ENCODE measurements around the gene OCRL. TPM values are rescaled to one million over a fixed set of nuclear protein-coding genes. Genes with fewer than 3 reads are reported as not detected.
A peak's percentile ranks its signal among the peaks of the same experiment; 100 is the strongest.

The OCRL gene
- total RNA-seq, 1 donor from 2014 or later: 12.3 TPM

GRCh38 chrX:129634541-129634940 lies 94.5 kb downstream of the OCRL start:
- DNase-seq (ENCODE audit: low spot score): no peak

GRCh38 chrX:129636175-129636681 lies 96.2 kb downstream of the OCRL start:
- DNase-seq (ENCODE audit: low spot score): no peak

- peak; percentile 62 for DNase-seq (ENCODE audit: low spot score)
Observed at GRCh38 chrX:129637217-129638109, 97.4 kb downstream of the OCRL start.

- DNase-seq (ENCODE audit: low spot score): no peak
Observed at GRCh38 chrX:129638917-129639316, 98.9 kb downstream of the OCRL start.

GRCh38 chrX:129640737-129641136 lies 100.7 kb downstream of the OCRL start:
- no peak for DNase-seq (ENCODE audit: low spot score)

GRCh38 chrX:129641469-129641868 lies 101.4 kb downstream of the OCRL start:
- DNase-seq (ENCODE audit: low spot score): no peak

- DNase-seq (ENCODE audit: low spot score): no peak
Observed at GRCh38 chrX:129641941-129642340, 101.9 kb downstream of the OCRL start.

Other genes with a start within 250 kb of the OCRL start
- 81.9 TPM for gene SMARCA1, start 16.8 kb upstream of the OCRL start, total RNA-seq (ENCODE audit: insufficient read depth, low replicate concordance)
- gene APLN, start 114.7 kb downstream of the OCRL start, total RNA-seq (ENCODE audit: insufficient read depth, low replicate concordance): 1.2 TPM
- gene XPNPEP2, start 198.7 kb downstream of the OCRL start, total RNA-seq (ENCODE audit: insufficient read depth, low replicate concordance): 0.24 TPM
- 2.9 TPM for gene SASH3, start 239.7 kb downstream of the OCRL start, total RNA-seq (ENCODE audit: insufficient read depth, low replicate concordance)

Data from umbilical cord (tissue), 2 donors.